HG02588 (cell line): ENCODE results near the gene MYO18B.

ENCODE experiments used
- ATAC-seq: cut with Tn5 transposase; IDR thresholded peaks from one replicate; pipeline ENCODE4 v1.9.1; 2021; ENCODE audit warnings: mild to moderate bottlenecking, moderate library complexity; ENCODE audit not compliant: unreplicated experiment

MYO18B gene

DNA sequence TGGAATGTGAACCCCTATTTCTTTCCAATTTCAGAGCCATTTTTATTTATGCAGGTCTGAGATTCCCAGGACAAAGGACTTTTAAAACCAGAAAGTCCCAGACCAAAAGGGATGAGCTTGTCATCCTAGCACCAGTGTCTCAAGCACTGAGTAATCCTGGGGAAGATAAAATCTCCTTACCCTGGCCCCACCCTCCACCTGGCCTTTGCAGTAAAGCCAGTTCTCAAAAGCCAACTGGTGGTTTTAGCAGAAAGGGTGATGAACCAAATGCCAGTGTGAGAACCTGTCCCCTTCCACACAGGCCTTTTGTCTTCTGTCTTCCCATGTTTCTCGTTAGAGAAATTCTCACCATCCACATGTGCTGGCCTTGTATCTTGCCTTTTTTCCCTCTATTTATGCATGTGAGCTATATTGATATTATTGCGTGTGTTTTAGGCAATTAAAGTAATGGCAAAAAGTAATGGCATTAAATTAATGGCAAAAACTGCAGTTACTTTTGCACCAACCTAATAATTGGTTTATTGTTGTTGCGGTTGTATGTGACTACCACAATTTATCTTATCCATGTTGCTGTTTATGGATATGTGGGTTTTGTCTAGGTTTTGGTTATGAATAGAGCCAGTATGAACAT lies 191.3 kb downstream of the MYO18B start:
- ATAC-seq = no peak

DNA sequence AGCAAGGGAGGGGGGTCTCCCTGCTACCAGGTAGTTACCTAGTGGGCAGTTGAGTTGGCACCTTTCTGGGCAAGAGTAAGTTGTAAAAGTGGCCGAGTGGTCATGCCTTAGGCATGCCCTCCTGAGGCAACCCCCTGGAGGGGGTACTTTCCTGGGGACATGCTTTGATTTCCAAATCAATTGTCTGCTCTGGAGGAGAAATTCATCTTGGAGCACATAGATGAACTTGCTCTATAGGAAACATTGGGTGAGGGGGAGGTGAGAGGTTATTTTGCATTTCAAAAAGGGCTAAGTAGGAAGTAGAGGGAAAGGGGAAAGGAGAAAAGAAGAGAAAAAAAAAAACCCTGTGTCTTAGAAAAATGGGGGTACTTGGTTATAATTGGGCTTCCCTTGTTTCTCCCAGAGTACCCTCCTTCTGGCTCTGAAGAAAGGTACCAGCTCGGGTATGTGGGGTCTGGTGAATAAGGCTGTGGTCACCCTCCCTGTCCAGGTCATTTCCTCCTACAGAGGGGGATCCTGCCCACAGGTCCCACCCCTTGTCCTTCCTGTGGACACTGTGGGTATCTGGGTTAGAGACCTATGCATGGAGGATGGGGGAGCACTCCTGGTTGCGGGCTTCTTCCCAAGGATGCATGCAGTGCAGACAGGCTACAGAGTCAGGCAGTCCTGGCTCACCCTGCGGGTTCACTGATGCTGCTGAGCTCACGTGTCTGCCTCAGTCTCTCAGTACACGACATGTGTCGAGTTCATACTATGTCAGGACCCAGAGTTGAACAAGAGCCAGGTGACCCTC lies 193.5 kb downstream of the MYO18B start:
- no peak for ATAC-seq

DNA sequence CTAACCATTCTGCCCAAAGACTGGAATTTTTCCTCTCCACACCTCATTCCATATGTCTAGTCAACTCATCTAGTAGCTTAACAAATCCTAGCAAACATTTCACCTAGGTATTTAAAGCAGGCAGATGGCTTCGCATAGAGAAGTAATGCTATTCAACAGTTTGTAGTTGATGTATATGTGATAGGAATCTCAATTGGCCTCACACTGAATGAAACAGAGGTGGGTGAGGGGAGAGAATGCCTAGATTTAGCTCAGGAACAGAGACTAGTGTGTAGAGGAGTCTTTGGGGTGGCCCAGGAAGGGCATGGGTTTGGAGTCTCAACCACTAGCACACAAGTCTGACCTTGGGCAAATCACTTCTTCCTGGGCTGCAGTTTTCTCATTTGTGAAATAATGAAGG lies 196.2 kb downstream of the MYO18B start:
- no peak for ATAC-seq

- no peak for ATAC-seq
Measured at GRCh38 chr22:25939384-25939783, 197.4 kb downstream of the MYO18B start.

- no peak for ATAC-seq
Measured at GRCh38 chr22:25940479-25940878, 198.5 kb downstream of the MYO18B start.

DNA sequence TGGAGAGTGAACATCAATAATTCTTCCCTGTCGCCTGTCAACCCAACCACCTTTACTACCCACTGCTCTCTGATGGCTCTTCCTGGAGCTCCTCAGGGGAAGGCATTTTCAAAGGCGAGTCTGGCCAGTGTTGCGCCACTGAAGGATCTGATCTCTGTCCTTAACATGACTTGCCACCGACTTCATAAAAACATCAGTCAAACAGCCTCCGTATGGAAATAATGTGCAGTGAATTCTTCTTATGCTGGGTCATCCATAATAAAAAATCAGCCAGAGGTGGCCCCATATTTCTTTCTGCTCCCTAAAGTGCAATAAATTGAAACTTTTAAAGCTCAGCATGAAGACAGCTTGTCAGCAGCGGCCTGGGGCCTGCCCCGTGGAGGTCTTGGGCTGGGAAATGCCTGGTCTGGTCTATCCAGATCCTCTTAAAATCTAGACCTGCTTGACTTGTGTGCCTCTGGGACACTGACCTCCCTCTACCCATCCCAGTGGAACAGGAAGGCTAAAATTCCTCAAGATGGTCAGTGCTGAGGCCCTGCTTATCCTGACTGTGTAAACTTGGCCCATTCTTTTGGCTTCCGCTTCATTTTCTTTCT lies 199.5 kb downstream of the MYO18B start:
- no peak for ATAC-seq

- ATAC-seq = no peak
Measured at GRCh38 chr22:25942115-25942855, 200.3 kb downstream of the MYO18B start.

DNA sequence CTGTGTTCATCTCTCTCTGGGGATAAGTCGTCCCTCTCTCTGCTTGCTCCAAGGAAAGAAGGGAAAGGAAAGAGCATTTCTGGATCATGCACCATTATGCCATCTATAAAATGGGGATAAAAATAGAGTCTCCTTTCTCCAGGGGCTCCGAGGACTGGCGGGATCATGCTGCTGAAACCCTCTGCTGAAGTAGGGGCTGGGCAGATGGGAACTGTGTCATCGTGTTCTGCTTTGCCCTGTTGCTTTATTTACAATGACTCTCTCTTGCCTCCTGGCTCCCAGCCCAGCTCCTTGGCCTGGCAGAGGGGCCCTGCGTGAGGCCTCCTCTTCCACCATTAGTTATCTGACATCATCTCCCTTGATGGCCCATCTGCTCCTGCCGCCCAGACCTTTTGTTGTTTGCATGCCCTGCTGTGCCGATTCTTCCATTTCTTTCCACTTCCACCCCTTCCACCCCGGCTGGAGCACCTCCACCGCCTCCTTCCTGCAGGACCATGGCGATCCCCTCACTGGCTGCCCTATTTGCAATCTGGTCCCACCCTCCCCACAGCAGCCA lies 200.9 kb downstream of the MYO18B start:
- no peak for ATAC-seq

GRCh38 chr22:25950111-25950510 lies 208.1 kb downstream of the MYO18B start:
- ATAC-seq = no peak

DNA sequence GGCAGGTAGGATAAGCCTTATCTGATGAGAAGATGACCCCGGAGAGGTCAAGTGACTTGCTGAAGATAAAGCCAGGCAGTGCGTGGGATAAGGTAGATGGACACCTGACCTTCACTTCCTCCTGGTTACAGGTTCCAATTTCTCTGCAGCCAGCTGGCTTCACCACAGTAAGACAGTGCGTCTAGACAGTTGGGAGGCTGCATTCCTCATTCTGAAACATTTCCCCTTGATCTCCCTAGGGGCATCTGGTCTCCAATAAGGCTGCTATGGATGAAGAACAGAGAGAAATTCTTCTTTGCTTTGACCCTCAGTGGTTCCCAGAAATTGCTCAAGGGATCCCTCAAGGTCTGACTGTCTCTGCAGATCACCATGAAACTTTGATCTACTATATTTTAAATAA lies 211.3 kb downstream of the MYO18B start:
- no peak for ATAC-seq

- no peak for ATAC-seq
Measured at GRCh38 chr22:25953919-25954318, 211.9 kb downstream of the MYO18B start.

- ATAC-seq = no peak
Measured at GRCh38 chr22:25955323-25955722, 213.3 kb downstream of the MYO18B start.

- ATAC-seq = no peak
Measured at GRCh38 chr22:25956801-25957200, 214.8 kb downstream of the MYO18B start.

GRCh38 chr22:25959818-25960774 lies 218.1 kb downstream of the MYO18B start:
- ATAC-seq = no peak

- ATAC-seq = no peak
Measured at GRCh38 chr22:25961699-25962098, 219.7 kb downstream of the MYO18B start.

DNA sequence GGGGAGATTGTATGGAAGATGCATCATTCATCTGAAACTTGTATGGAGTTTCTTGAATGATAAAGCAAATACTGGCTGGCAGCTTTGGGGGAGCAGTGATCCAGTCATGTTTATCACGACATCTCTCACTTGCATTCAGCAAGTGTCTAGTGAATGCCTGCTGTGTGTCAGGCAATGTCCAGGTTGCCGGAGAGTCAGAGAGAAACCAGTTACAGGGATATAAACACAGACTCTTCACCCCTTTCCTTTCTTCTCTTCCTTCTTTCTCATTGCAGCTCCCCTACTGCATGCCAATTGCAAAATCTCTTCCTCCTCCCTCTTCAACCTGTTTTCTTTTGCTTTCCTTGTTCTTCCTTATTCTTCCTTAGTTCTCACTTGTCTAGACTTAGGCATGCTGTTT lies 220.7 kb downstream of the MYO18B start:
- ATAC-seq = no peak

DNA sequence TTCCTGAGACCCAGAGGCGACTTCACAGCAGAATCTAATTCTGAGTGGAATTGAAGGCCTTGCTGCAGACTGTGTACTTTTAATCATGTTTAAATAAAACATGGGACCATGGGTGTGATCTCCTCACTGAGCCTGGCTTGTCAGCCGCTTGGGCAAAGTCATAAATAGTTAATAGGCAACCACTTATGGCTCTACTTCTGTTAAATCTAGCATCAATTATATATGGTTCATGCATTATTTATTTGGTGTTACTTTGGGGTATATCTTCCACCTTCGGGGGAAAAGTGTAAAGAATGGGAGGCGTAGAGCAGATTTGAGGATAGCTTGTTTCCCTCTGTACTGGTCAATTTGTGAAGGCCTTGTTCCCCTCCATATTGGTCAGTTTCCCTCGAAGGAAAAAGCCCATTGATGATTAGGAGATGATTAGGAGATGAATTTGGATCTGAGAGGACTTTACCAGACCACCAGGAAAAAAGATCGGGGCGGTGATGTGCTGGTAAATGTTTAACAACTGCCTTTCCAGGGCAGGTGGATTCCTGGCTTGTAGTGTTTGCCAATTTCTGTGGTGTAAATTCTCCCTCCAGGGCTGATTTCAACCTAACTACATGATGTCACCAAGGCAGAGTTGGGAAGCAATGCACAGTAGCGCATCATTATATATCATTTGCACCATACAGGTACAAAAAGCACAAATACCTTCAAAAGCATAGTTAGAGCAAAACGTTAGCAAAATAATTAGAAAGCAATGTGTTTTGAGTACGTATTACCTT lies 223.2 kb downstream of the MYO18B start:
- no peak for ATAC-seq

GRCh38 chr22:25966448-25966913 lies 224.5 kb downstream of the MYO18B start:
- ATAC-seq = no peak

DNA sequence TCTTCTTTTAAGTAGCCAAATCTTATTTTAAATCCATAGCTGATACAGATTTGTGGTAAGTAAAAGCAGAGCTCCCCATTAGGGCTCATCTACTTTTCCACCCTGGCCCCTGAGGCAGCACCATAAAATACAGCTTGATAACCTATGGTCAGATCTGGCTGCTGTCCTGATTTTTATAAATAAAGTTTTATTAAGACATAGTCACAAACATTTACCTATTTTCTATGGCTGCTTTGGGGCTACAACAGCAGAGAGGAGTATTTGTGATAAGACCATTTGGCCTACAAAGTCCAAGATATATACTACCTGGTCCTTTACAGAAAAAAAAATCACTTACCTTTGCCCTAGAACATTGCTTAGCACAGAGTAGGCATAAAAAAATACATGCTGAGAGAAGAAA lies 227.3 kb downstream of the MYO18B start:
- ATAC-seq = no peak
